SU-DHL-6 (cell line): ENCODE measurements around the gene NOD1.

Experiments used
- CTCF ChIP-seq: fragments of 200-600 bp; sonication (generic); IDR thresholded peaks from one replicate; pipeline ENCODE4 v1.5.1; 2017; ENCODE audit warnings: antibody characterized with exemption, mild to moderate bottlenecking, low read length, moderate library complexity; ENCODE audit not compliant: insufficient read depth, poor library complexity, severe bottlenecking
- EZH2phosphoT487 ChIP-seq: fragments of 200-600 bp; sonication (generic), shearing (Covaris generic); conservative IDR thresholded peaks from 2 replicates; pipeline ENCODE4 v1.6.1; 2018; ENCODE audit warnings: mild to moderate bottlenecking, antibody characterized with exemption, low read length, moderate library complexity, mixed read lengths

- TF ChIP-seq CTCF (no peak), EZH2phosphoT487 (no peak)
These were observed 25.0 kb upstream of the NOD1 start for GRCh38 chr7:30503274-30504212.
